ENCODE measurements around the gene RDX. TPM values are rescaled to one million over a fixed set of nuclear protein-coding genes. Genes with fewer than 3 reads are reported as not detected.

Gene RDX
- total RNA-seq, 1 experiment from 2014 or later = 77.4 TPM

GRCh38 chr11:110147962-110148709 is 148.3 kb downstream of the RDX start:
- no peak for DNase-seq (ENCODE audit: low spot score)
- ChIA-PET POLR2A (no interaction called here), CTCF (no interaction called here)
- TF ChIP-seq ATF3 (CRISPR knock-in tag; conservative IDR thresholded peaks at IDR 0.05) (no peak), ZNF281 (CRISPR knock-in tag; IDR thresholded peaks at IDR 0.05) (no peak), FOXJ3 (CRISPR knock-in tag; IDR thresholded peaks at IDR 0.05; ENCODE audit: borderline replicate concordance) (no peak), TEAD1 (CRISPR knock-in tag; IDR thresholded peaks at IDR 0.05) (no peak), ATF1 (CRISPR knock-in tag; IDR thresholded peaks at IDR 0.05) (no peak), ZNF512 (CRISPR knock-in tag; IDR thresholded peaks at IDR 0.05; ENCODE audit: borderline replicate concordance) (no peak), NFYB (CRISPR knock-in tag; conservative IDR thresholded peaks at IDR 0.05; ENCODE audit: low read depth) (no peak), ATF6 (CRISPR knock-in tag; IDR thresholded peaks at IDR 0.05) (no peak), PREB (CRISPR knock-in tag; IDR thresholded peaks at IDR 0.05; ENCODE audit: borderline replicate concordance) (no peak), ZSCAN18 (CRISPR knock-in tag; IDR thresholded peaks at IDR 0.05) (no peak), ZNF671 (CRISPR knock-in tag; IDR thresholded peaks at IDR 0.05) (no peak), ZNF138 (CRISPR knock-in tag; conservative IDR thresholded peaks at IDR 0.05) (no peak), STAT6 (CRISPR knock-in tag; conservative IDR thresholded peaks at IDR 0.05; ENCODE audit: low read depth) (no peak), NR3C1 (CRISPR knock-in tag; conservative IDR thresholded peaks at IDR 0.05; ENCODE audit: low read depth) (no peak), CREM (CRISPR knock-in tag; IDR thresholded peaks at IDR 0.05) (no peak)
- H3K36me3 Mint-ChIP-seq = no peaks in the 10 kb centered on the region
- H3K4me1 Mint-ChIP-seq = peaks cover 6% of the 10 kb centered on the region; the same call in 1 of the 2 replicates
- no peak overlapping the region for H3K27ac Mint-ChIP-seq
- ATAC-seq = no peak
- H3K27me3 Mint-ChIP-seq (ENCODE audit: low read depth) = no peaks in the 10 kb centered on the region
- 0 out of 2 replicates have a peak, but pooled peaks cover 2% of the 10 kb centered on the region for H3K9me3 Mint-ChIP-seq
- no peak overlapping the region for H3K4me3 Mint-ChIP-seq
